ENCODE data around the gene CAMTA2.

DNA sequence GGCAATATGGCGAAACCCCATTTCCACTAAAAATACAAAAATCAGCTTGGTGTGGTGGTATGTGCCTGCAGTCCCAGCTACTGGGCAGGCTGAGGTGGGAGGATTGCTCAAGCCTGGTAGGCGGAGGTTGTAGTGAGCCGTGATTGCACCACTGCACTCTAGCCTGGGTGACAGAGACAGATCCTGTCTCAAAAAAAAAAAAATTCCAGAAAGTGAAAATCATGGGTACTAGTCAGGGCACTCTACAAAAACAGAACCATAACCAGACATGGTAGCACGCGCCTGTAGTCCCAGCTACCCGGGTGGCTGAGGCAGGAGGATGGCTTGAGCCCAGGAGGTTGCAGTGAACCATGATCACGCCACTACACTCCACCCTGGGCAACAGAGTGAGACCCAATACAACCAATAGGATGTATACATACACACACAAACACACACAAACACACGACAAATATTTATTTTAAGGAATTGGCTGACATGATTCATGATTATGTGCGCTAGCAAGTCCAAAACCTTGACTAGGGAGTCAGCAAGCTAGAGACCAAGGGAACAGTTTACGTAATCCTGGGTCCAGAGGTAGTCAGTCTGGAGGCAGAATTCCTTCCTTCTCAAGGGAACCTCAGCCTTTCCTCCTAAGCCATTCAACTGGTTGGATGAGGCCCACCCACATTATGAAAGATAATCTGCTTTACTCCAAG, 67.0 kb downstream of the CAMTA2 start:
- TF ChIP-seq POLR2AphosphoS5 (IDR thresholded peaks at IDR 0.05; ENCODE audit: low read depth, low read length) = no peak
- no peak for TF ChIP-seq TAF1 (IDR thresholded peaks at IDR 0.05; ENCODE audit: borderline replicate concordance, insufficient read depth, low read length)
- no peak for TF ChIP-seq SIN3A (IDR thresholded peaks at IDR 0.05; ENCODE audit: borderline replicate concordance, insufficient read depth, low read length)
- TF ChIP-seq, protein P1, sequence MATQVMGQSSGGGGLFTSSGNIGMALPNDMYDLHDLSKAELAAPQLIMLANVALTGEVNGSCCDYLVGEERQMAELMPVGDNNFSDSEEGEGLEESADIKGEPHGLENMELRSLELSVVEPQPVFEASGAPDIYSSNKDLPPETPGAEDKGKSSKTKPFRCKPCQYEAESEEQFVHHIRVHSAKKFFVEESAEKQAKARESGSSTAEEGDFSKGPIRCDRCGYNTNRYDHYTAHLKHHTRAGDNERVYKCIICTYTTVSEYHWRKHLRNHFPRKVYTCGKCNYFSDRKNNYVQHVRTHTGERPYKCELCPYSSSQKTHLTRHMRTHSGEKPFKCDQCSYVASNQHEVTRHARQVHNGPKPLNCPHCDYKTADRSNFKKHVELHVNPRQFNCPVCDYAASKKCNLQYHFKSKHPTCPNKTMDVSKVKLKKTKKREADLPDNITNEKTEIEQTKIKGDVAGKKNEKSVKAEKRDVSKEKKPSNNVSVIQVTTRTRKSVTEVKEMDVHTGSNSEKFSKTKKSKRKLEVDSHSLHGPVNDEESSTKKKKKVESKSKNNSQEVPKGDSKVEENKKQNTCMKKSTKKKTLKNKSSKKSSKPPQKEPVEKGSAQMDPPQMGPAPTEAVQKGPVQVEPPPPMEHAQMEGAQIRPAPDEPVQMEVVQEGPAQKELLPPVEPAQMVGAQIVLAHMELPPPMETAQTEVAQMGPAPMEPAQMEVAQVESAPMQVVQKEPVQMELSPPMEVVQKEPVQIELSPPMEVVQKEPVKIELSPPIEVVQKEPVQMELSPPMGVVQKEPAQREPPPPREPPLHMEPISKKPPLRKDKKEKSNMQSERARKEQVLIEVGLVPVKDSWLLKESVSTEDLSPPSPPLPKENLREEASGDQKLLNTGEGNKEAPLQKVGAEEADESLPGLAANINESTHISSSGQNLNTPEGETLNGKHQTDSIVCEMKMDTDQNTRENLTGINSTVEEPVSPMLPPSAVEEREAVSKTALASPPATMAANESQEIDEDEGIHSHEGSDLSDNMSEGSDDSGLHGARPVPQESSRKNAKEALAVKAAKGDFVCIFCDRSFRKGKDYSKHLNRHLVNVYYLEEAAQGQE (IDR thresholded peaks at IDR 0.05; ENCODE audit: insufficient read depth in 1 of 2, low read depth in 2 of 2, low read length in 2 of 2) = no peak
- TF ChIP-seq FOXP2 (optimal IDR thresholded peaks at IDR 0.05; ENCODE audit: borderline replicate concordance, extremely low read depth, extremely low read length, insufficient read depth) = no peak
